T-helper 1 cell treated with Interleukin-12 subunit alpha and Interleukin-12 subunit beta and Interleukin-4 antibody, amounts not matched to agents 30 ng/mL and 1 ng/mL, for 36 hours (primary cell): Measurements from ENCODE around the gene GXYLT2. TPM values are rescaled to one million over a fixed set of nuclear protein-coding genes. Genes with fewer than 3 reads are reported as not detected.

Source experiments
- intact Hi-C: fragments of 100-400 bp; cut with micrococcal nuclease; formaldehyde crosslinking; loops from one replicate; pipeline ENCODE4 v1.15.1; 2024
- total RNA-seq: library from RNA; stranded (reverse); gene quantifications from 2 replicates; pipeline ENCODE4 v1.2.3, GENCODE V29; 2022

The GXYLT2 gene
- total RNA-seq, 1 donor from 2014 or later: 0.51 TPM

DNA sequence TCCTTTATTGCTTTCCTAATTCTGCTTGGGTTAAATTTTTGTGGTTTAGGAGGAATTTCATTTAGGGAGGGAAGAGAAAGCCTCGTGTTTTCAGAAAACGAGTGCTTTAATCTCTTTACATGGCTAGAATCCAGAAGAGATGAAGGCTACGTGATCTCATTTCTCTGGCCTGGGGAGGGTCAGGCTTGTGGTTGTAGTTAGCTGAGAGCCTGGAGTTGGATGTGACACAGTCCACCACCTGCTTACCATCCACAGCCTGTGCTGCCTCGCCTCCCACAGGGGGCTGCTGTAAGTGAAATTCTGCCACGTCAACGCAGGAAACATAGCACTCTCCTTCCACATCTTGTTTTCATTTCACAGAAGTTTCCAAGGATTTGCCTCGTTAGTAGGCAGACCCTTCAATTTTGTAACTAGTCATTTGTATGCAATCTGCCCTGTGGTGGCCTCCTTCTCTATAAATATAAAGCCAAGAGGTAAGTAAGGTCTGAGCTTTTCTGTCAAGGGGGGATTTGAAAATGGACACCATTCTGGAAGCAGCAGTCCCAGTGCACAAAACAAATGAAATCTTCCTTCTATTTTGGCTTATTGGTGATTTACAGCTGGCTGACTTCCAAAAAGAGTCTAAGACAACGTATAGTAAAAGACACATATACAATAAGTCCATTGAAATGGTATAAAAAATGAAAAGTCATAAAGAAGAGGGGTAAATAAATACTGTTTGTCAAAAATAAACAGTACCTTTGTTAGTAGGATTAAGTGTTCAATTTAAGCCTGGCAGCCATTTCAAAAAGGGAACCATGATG lies 3.4 kb downstream of the GXYLT2 start:
- intact Hi-C loops: no loop called here

- intact Hi-C loops: no loop called here
Measured at GRCh38 chr3:72892081-72892775, 4.4 kb downstream of the GXYLT2 start.

DNA sequence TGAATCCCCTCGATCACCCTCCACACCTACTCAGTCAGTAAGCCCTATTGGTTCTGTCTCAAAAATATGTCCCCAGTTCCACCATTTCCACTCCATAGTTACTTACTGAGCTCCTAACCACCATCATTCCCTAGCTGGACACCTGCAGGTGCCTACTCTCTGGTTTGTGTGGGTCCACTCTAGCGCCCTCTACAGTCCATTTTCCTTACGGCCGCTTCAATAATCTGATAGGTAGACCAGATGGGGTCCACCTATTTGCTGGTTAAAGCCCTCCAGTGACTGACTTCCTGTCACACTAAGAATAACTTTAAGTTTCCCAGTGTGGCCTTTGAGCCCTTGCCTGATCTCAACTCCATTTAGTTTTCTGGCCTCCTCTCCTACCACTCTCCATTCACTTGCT lies 5.0 kb downstream of the GXYLT2 start:
- intact Hi-C loops: no loop called here

DNA sequence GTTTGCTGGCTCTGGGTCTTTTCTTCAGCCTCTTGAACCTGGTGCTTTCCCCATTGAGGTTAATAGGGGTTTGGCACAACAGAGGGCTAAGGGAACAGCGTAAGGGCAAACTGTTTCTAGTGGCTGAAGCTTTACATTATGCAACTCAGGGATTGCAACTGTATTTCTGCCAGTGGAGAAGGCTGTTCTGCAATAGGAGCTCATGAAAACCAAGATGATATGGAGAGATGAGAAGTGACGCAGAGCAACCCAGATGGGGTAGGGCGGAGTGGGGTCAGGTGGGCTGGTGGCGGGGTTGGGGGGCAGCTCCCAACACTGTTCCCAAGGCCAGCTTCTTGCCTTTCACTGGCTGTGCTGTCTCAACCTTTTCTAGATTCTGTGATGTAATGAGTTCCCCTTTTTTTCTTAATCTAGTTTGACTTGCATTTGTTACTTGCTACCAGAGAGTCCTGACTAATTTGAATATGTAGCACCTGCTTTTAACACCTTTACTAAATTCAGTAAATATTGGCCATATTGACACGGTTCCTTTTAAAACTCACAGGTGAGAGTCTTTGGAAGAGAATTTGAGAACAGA lies 7.2 kb downstream of the GXYLT2 start:
- intact Hi-C loops: no loop called here

DNA sequence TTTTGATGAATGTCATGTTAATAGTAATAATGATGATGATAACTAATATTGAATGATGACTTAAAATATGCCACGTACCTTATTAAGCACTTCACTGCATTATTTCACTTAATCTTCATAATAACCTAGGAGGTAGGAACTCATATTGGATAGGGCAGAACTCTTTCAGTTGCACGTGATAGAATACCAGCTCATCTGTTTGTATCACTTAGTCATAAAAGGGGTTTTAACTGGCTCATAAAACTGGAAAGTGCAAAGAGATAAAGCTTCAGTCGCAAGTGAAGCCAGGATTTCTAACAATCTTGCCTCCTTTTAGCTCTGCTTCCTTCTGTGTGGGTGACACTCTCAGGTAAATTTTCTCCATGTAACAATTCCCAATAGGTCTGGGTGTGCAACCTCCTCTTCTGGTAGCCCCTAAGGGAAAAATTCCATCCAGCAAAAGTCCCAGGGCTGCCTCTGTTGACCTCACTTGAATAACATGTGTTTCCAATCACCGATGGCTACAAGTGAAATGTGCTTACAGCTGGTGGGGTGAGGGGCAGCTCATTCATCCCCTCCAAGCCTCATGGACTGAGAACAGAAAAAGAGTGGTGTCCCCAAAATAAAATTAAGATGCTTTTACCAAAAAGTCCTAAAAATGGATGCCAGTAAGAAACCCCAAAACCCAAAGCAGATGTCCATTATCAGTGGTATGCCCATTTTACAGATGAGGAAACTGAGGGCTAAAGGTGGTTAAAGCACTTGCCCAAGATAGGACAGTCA lies 9.3 kb downstream of the GXYLT2 start:
- intact Hi-C loops: no loop called here

DNA sequence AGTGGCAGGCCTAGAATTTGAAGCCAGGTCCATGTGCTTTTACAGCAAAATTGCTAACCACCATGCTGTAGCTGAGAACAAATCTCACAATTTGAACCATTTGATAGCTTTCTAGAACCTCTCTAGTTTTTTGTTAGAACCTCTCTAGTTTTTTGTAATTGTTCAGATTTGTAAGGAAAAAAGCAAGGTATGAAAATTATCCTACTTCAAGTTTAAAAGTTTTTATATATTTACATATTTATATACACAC lies 9.8 kb downstream of the GXYLT2 start:
- intact Hi-C loops: no loop called here

DNA sequence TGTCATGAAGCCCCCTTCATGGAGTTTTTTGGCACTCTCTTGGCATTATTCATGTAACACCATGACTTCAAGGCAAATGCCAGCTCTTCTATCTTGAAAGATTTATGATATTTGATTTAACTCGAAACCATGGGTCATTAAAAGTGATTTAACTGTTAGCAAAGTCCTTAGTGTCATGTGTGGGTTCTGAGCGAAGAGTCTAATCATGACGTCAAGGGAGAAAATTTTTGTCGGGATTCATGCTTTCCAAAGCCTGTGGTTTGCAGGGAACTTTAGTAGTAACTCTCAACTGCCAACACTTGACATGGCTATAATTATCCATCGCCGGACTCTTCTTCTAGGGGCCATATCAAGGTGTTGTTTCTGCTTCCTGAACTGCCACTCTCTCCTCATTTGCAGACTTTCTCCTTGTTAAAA lies 11.5 kb downstream of the GXYLT2 start:
- intact Hi-C loops: no loop called here

DNA sequence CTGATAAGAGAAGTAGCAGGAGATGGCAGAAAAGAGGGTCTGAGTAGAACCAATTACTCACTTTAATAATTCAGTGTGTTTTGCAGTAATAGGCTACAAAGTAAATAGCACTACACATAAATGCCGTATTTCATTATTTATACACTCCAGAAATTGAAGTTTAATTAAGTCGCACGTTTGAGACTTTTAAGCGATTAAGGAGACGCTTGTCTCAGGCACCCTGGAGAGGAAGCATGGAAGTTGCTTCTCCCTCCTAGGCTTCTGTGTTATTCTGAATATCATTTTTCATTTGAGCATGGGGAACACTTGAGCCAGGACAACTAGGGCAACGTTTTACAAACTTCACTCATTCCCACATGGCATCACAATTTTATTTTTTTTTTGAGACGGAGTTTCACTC lies 12.2 kb downstream of the GXYLT2 start:
- intact Hi-C loops: no loop called here

DNA sequence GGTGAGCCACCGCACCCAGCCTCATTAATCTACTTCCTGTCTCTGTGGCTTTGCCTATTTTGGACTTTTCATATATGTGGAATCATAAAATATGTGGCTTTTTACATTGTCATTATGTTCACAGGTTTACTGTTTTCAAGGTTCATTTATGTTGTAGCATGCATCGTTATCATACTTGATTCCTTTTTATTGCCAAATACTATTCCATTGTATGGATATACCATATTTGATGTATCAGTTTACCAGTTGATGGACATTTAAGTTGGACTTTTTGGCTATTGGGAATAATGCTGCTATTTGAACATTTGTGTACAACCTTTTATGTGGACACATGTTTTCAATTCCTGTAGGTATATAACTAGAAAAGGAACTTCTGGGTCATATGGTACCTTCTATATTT lies 14.0 kb downstream of the GXYLT2 start:
- intact Hi-C loops: no loop called here

- intact Hi-C loops: no loop called here
Measured at GRCh38 chr3:72903004-72903403, 15.2 kb downstream of the GXYLT2 start.

- intact Hi-C loops: no loop called here
Measured at GRCh38 chr3:72904163-72904562, 16.3 kb downstream of the GXYLT2 start.

DNA sequence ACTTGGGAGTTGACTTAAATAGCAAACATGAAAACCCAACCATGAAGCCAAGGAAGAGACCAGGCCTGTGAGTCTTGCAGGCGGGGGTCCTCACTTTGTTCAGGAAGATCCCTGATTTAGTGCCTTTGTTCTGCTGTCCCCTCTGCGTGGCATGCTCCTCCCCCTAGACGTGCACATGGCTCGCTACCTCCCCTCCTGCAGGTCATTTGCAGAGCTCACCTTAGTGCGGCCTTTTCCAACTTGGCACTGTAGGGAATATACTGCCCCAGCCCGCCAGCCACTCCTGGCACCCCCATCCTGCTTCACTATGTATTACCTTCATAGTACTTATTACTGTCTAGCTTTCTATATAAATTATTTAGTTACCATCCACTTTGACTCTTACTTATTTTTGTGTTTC lies 18.3 kb downstream of the GXYLT2 start:
- intact Hi-C loops: no loop called here

DNA sequence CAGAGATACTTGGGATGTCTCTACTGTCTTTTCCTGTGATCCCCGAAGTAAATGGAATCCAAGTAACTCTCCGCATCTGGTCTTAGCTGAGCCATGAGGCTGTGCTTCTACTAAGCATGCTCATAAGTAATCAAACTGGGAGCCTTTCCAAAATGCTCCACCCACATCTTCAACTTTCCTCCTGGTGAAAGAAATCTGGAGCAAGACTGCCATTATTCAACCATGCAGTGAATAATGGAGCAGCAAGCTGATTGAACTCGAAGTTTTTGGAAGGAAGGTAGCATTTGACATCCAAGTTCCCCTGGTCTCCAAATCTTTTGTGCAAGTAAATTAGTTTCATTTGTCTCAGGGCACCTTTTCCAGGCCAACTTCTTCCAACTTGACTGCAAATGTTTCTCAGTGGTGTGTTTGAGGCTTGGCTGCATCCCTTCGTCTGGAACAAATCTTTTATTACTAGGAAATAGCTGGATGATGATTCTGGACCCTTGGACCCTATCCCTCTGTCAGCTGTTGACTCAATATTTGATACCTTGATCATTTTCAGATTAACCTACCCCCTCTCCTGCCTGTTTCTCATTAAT lies 19.4 kb downstream of the GXYLT2 start:
- intact Hi-C loops: no loop called here

DNA sequence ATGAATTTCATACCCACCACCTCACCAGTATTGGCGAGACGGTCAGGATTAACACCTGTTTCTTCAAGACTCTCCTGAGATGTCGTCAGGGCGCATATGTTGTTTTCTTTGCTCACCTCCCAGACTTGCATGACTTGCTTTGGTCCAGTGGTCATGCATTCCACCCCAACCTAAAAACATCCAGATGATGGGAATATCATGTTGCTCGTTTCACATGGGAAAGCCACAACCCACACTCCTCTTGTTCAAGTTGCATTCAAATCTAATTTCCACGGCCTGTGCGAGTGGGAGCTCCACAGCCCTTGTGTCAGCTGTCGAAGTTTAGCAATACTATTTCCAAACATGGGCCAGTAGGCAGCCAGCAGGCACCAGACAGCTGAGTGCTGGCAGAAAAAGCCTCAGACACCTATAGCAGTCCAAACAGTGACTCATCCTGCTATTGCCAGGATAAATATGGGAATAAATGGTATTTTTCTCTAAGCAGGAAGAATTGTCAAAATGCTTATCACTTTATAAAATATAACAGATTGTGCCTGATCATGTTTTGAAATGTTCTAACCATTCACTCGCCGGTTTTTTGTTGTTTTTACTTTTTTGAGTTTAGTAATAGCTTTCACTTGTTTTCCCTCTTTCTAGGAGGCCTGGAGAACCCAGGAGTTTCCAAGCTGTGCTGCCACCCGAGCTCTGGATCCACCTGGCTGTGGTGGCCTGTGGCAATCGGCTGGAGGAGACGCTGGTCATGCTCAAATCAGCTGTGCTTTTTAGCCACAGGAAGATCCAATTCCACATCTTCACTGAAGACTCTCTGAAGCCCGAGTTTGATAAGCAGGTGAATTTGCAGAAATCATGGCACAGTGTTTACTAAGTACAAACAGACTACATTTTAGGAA lies 20.1 kb downstream of the GXYLT2 start:
- intact Hi-C loops: no loop called here

GRCh38 chr3:72909591-72909990 lies 21.7 kb downstream of the GXYLT2 start:
- intact Hi-C loops: no loop called here

GRCh38 chr3:72912532-72912931 lies 24.7 kb downstream of the GXYLT2 start:
- intact Hi-C loops: no loop called here

- intact Hi-C loops: no loop called here
Measured at GRCh38 chr3:72914383-72914782, 26.5 kb downstream of the GXYLT2 start.

DNA sequence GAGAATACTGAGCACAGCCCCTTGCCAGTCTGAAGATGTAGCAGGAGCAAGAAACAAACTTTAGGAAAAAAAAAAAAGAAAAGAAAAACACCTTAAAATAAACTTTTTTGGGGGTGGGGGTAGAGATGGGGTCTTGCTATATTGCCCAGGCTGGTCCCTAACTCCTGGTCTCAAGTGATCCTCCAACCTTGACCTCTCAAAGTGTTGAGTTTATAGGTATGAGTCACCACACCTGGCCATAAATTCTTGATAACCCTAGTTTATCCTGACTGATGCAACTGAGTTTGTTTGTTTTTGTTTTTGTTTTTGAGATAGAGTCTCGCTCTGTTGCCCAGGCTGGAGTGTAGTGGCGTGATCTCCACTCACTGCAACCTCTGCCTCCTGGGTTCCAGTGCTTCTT lies 28.4 kb downstream of the GXYLT2 start:
- intact Hi-C loops: no loop called here

DNA sequence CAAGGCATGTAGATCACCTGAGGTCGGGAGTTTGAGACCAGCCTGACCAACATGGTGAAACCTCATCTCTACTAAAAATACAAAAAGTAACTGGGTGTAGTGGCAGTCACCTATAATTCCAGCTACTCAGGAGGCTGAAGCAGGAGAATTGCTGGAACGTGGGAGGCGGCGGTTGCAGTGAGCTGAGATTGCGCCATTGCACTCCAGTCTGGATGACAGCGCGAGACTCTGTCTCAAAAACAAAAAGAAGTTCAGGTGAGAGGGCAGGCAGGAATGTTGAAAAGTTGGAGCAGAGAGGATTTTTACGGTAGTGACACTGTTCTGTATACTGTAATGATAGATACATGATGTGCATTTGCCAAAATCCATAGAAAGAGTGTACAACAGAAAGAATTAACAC lies 31.7 kb downstream of the GXYLT2 start:
- intact Hi-C loops: no loop called here

GRCh38 chr3:72924055-72924454 lies 36.2 kb downstream of the GXYLT2 start:
- intact Hi-C loops: no loop called here
